NCI-H2196 treated with DMSO at 0.1 percent for 48 hours (cell line): ENCODE data around the gene TFPT.
A peak's percentile ranks its signal among the peaks of the same experiment; 100 is the strongest.

Experiments used
- DNase-seq: peaks from one replicate; lab custom pipeline; 2025; ENCODE audit not compliant: unreplicated experiment; lab: John Stamatoyannopoulos, UW

TFPT gene

DNA sequence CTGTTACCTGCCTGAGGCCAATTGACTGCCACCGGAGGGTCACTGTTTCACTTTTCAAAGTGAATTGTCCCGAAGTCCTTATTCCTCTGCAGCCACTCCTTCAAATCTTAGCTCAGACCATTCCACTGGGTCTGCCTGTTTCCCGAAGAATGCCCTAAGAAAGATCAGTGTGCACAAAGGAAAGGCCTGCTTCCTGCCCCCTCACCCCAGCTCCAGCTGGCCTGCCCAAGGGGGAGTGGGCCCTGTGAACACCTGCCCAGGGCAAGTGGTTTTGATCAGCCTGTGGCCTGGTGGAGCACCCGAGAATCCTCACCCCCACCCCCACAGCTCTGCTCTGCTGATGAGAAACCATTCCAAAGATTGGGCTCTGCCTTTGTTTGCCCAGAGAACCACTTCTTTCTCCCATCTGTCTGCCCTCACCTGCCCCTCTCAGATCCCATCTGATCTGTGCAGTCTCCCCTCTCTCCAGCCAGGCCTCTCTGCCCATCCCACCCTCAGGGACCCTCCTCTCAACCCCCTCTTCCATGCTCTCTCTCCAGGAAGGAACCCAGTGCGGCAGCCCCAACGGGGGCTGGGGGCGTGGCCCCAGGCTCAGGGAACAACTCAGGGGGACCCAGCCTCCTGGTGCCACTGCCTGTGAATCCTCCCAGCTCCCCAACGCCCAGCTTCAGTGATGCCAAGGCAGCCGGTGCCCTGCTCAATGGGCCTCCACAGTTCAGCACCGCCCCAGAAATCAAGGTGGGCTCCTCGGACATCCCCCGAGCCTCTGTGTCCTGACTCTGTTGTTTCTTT, 33.8 kb upstream of the TFPT start:
- DNase-seq, result no peak

DNA sequence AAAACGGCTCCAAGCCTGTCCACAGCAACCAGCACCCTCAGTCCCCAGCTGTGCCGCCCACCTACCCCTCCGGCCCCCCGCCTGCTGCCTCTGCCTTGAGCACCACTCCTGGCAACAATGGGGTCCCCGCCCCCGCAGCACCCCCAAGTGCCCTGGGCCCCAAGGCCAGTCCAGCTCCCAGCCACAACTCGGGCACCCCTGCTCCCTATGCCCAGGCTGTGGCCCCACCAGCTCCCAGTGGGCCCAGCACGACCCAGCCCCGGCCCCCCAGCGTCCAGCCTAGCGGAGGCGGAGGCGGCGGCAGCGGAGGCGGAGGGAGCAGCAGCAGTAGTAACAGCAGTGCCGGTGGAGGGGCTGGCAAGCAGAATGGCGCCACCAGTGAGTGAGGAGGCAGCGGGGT, 32.7 kb upstream of the TFPT start:
- no peak for DNase-seq

DNA sequence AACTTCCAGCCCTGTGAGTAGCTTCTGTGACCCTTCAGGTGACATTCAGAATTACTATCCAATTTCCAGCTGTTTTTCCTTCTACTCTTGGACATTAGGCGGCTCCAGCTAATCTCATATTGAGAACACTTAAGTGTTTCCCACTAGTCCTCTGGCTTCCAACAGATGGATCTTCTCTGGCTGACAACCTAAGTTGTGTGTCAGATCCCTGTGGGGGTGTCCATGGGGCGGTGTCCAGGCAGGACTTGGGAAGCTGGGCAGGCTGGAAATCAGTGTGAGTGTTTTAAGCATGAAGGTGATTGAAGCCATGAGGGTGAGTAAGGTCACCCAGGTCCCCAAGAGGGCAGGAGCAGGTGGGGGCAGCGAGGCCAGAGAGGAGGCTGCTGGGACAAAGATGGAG, 32.2 kb upstream of the TFPT start:
- DNase-seq, result no peak

DNA sequence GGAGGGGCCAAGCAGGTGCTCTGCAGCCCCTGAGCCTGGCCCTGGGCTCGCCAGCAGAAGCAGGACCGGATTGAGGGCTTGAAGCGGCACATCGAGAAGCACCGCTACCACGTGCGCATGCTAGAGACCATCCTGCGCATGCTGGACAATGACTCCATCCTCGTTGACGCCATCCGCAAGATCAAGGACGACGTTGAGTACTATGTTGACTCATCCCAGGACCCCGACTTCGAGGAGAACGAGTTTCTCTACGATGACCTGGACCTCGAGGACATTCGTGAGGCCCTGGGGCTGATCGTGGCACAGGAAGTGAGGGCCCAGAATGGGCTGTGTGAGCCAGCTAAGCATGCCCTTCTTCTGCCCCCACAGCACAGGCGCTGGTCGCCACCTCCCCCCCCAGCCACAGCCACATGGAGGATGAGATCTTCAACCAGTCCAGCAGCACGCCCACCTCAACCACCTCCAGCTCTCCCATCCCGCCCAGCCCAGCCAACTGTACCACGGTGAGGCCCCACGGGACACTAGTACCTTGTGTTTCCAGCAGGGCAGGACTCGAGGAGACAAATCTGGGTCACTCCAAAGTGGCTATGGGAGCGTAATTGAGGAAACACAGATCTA, 30.2 kb upstream of the TFPT start:
- DNase-seq, result no peak

DNA sequence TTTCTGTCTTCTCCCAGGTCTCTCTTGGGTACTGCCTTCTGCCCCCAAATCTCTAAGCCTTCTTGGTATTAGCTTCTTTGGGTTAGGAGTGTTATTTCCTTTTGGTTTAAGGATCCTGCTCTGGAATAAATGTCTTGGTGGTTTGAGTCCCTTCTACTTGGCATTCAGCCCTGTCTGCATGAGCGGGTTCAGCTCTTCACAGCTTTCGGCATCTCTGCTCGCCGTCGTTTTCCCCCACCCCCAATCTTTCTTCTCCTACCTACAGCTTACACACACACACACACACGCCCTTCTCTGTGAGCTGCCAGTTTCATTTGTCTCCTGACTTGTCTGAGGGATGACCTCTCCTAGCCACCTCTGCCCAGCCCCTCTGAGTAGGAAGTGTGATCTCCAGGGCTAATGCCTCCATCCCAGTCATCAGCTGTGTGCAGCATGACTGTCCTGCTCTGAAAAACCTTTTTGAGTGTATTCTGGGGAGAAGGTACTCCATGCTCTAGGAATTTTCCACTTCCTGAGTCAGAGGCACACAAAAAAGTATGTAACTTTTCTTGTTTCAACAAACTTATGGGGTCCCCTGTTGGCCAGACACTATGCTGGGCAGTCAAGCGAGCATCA, 26.8 kb upstream of the TFPT start:
- DNase-seq, result no peak

DNA sequence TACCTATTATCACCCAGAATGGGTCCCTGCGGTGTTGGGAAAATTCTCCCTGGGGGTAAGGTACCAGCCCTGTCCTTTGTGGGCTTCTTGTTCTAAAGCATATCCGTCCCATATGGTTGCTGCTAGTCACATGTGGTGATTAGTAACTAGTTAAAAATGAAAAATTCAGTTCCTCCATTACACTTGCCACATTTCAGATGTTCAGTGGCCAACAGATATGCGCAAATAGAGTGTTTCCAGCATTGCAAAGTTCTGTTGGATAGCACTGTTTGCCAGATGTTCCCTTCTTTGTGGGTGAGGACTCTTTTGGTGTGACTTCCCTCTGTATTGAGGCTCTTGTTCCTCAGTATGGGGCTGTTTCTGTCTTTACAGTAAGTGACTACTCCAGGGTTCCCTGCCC, 25.9 kb upstream of the TFPT start:
- no peak for DNase-seq

DNA sequence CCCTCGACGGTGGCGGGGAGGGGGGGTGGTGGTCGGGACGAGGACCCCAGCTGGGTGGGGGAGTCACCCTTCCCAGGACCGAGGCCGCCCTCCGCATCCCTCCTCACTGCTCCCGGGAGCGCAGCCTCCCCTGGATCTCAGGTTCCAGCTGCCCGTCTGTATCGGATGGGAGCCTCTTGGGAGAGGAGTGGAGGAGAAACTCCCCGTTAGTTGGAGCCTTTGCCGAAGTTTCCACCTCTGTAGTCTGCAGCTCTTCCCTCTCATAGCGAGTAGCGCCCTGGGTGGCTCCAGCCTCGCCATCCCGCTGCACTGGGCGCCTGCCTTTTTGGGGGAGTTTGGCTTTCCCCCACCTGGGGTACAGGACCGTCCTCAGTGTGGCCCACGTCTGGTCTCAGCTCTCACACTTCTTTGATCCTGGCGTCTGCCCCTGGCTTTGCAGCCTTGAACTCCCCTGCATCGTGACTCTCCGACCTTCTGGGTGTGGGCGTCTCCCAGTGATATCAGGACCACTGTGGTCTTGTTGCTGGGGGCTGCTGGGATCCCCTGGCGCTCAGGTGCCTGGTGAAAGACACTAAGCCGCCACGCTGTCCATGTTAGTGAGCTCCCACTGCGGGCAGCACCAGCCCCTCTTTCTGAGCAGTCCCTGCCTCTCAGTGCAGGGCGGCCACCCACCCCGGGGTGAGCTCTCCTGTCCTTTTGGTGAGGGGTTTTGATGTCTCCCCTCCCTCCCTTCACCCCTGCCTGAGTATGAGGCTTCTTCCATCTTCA, 23.2 kb upstream of the TFPT start:
- no peak for DNase-seq

DNA sequence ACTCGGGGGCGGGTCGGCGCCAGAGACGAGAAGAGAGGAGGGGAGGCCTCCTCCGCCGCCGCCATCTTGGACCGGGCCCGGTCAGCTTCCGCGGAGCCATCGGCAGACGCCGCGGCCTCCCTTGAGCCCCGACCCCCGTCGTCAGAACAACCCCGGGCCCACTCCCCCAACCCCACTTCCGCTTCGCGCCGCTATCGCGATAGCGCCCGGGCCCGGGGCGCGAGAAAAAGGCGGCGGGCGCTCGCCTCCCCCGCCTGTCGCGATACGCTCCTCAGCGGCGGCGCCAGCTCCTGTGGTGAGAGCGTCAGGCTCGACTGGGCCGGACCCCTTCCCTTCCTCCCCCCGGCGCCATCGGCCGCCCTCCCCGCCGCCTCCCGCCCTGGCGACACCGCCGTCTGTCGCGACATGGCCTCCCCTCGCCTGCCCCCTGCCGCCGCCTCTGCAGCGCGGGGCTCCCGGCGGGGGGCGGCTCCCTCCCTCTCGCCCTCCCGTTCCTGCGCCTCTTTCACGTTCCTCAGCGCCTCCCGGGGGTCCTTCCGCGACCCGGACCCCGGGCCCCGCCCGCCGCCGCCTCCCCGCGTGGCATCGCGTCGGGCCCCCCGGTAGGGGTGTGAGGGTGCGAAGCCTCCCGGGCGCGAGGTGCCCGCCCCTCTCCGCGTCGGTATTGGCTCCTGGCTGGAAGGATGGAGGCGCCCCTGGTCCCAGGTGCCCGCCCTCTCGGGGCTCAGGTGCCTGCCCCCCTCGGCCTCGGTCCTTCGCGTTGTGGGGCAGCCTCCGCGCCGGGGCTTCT, 22.4 kb upstream of the TFPT start, which contains the start of gene CNOT3:
TSS of gene CNOT3 (plus strand) at position 64 of the 790 bp plus-strand sequence. CDS start 5,217 bp downstream, outside the sequence.
- DNase-seq, result no peak

DNA sequence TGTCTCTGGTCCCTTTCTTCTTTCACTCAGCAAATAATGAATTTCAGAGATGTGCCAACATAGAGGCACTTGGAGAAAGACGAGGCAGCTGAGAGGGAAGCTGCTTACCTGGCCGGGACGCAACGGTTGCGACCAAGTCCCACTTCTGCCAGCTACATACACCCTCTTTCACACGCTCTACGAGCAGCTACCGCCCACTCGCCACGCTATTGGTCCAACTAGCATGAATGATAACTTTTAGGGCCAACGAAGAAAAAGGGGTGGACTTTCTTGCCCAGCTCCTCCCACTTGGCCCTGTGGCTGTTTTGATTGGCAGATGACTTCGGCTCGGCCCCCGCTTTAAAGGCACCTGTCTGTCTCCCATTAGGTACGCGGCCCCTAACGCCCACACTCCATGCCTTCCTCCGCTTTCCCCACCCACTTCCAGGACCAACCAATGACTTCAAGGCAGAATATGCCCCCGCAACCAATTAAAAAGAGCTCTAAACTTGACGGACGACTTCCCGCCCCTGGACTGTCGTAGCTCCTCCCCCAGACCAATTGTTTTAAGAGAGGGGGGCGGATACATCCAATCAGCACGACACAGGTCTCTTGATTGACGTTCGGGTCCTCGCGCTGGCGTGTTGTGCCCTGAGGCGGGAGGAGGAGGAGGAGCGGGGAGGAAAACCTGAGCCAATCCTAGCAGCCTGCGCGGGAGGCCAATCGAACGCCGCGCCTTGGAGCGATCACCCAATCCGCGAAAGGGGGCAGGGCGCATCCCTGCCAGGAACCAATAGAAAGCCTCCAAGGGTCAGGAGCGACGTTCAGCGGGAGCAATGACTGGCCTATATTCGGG, 21.6 kb upstream of the TFPT start:
- peak; percentile 100 for DNase-seq

DNA sequence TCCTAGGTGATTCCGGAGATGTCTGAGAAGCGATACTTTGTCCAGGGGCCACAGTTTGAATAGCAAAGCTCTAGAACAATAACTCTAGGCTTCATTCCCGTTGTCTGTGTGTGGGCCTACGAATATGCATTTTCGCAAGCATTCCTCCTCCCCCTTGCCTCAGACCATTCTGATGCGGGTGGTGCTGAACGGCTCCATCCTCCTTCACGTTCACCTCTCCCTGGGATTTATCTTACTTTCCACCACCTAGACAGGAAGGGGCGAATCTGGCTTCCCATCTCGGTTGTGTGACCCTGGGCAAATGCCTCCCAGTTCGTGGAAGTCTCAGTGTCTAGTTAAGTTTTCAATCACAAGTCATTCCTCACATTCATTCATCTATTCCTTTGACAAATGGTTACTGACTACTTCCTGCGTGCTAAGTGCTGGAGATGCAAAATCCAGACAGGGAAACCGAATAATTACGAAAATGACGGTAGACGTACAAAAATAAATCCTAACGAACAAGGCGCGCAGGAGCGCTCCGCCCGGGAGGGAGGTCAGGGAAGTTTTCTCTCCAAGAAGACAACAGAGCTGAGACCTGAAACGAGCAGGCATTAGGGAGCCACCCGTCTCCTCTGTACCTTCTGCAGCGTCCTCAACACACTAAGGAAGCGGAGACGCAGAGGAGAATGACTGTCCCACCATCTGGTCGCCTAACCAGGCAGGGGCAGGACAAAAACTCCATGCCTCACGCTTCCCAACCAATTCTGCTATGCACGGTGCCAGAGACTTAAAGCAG, 20.8 kb upstream of the TFPT start:
- no peak for DNase-seq

DNA sequence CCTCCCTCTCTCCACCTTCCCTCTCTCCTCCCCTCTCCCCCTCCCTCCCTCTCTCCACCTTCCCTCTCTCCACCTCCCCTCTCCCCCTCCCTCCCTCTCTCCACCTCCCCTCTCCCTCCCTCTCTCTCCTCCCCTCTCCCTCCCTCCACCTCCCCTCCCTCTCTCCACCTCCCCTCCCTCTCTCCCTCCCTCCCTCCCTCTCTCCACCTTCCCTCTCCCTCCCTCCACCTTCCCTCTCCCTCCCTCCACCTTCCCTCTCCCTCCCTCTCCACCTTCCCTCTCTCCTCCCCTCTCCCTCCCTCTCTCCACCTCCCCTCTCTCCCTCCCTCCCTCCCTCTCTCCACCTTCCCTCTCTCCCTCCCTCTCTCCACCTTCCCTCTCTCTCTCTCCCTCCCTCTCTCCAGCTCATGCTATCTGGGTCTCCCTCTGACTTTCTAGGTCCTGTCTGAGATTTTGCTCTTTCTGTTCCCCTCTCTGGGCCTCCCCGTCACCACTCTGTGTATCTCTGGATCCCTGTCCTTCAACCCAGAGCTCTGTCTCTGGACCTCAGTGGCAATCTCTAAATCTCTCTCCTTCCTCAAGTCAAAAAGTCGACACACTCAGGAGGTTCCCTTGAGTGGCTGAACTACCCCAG, 18.6 kb upstream of the TFPT start:
- no peak for DNase-seq

DNA sequence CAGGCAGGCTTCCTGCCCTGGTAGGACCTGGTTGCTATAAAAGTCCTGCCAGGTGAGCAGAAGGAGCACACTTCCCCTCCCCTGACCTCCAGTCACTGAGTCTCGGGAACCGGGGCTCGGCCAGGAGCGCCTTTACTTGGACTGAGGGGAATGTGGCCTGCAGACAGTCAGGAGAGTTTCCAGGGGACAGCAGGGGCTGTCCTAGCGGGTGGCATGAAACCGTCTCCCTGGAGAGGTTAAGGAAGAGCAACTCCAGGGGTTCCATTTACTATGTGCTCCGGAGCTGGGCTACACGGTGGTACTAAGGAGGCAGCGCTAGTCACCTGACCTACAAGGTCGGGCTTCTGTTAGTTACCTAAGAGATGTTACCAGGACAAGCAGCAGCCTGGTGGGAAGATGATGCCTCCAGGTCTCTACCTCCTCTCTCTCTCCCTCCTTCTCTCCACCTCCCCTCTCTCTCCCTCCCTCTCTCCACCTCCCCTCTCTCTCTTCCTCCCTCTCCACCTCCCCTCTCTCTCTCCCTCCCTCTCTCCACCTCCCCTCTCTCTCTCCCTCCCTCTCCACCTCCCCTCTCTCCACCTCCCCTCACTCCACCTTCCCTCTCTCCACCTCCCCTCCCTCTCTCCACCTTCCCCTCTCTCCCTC, 18.0 kb upstream of the TFPT start:
- DNase-seq, result peak; percentile 63

DNA sequence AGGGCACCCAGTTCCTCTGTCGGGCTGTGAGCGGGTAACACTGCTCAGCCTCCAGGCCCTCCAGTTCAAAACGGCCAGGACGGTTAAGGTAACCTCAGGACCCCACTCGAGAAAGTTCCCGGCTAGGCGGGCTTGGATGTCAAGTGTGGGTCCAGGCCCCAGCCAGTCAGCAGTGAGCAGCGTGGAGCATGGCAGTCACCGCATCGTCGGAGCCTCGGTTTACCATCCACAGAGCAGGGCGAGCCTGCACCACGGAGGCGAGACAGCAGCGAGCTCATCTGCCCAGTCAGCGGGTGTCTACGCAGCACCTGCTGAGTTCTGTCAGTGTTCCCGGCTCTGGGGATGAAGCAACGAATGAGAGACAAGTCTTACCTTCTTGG, 14.2 kb upstream of the TFPT start:
- no peak for DNase-seq

DNA sequence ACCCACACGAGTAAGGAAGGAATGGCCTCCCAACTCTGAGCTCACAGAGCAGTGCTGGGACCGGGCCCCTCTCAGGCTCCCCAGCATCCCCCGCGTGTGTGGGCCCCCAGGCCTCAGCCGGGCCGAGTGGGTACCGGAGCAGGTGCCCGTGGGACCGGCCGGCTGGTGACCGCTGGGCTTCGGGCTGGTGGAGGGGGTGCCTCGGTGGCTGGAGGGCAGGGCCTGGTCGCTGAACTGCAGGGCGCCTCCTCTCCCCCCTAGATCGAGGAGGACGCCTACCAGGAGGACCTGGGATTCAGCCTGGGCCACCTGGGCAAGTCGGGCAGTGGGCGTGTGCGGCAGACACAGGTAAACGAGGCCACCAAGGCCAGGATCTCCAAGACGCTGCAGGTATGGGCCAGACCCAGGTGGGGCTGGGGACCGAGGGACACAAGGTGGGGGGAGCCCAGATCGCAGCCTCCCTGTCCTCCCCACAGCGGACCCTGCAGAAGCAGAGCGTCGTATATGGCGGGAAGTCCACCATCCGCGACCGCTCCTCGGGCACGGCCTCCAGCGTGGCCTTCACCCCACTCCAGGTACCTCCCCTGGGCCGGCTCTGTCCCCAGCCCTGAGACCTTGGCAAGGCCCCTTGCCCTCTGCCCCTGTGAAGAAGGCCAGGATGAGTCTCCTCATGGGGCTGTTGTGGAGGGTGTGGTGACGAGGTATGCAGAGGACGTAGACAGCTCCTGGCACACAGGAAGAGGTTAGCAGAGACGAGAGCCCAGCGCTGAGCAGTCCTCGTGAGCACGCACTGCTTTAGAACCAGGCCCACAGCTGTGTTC, 13.5 kb upstream of the TFPT start:
- no peak for DNase-seq

DNA sequence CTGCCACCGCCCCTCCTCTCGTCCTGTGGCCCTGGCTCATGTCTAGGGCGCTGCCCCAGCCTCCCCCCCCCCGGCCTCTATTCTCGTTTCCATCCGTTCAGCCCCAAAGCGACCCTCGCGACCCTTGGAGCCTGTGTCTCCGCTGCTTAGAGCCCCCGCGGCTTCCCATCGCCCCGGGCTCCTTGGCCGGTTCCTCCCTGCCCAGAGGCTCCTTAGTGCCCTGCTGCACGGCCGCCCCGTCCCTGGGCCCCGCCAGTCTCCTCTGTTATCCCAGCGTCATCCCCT, 12.9 kb upstream of the TFPT start:
- DNase-seq, result no peak

DNA sequence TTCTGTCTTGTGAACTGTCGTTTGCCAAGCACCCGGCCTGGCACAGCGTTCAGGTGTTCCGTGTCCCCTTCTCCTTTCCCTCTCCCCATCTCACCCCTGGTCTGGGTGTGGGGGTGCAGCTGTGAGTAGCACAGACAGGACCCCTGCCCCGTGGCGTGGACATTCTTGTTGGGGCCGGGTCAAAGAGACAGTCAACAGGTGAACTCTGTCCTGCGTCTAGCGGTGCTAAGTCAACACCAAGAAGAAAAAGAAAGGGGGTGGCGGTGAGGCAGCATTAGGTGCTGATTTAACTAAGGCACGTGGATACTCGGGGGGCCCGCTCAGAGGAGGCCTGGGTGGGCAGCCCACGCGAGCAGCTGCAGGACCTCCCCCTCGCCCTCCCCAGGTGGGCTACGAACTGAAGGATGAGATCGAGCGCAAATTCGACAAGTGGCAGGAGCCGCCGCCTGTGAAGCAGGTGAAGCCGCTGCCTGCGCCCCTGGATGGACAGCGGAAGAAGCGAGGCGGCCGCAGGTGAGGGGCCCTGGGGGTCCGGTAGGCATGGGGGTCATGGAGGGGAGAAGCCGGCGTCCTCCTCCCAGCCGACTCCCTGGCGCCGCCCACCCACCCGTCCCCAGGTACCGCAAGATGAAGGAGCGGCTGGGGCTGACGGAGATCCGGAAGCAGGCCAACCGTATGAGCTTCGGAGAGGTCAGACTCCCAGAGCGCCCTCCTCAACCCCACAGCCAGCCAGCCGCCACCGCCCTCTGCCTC, 12.4 kb upstream of the TFPT start:
- no peak for DNase-seq

DNA sequence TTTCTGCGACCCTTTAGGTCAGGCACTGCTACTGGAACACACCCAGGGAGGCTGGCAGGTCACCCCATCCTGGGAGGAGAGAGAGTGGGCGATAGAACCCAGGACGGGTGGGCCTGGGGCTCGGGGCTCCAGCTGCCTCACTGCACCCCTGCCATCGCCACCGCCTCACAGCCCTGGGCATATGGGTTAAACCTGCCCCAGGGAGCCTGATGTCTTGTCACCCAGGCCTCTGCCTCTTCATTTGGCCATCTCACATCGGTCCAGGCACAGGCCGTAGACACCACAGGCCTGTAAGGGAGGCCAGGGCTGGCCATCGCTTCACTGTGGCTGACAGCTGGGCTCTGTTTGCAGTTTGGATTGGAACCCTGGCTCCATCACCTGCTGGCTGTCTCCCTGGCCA, 10.3 kb upstream of the TFPT start:
- no peak for DNase-seq
